ENCODE measurements around the gene STIMATE. TPM values are rescaled to one million over a fixed set of nuclear protein-coding genes. Genes with fewer than 3 reads are reported as not detected.

STIMATE gene
- polyA plus RNA-seq, 1 donor from 2014 or later, result 14.6 TPM

DNA sequence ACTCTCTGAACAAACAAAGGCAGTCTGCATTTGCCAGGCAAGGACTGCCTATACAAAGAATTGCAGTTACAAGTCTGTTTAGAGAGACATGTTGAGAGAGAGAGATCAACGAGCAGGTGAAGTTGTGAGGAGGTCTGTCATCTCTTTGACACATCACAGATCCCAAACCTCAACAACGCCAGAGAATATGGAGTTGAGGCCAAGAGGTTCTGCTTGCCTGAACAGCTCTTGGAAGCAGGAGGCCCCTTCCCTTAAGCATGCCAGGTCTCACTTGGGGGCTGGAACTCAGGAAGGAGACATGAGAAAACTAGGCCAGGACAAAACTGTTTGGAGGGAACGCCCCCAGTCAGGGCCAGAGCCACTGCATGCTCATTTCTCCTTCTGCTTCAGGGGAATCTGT, 40.2 kb downstream of the STIMATE start:
- Histone ChIP-seq H3K9me2 (ENCODE audit: insufficient read depth, low read length) (no peaks in the 10 kb centered on the region), H3F3A (ENCODE audit: insufficient read depth, low read length, poor library complexity, severe bottlenecking) (no peaks in the 10 kb centered on the region), H3K36me3 (ENCODE audit: insufficient read depth, low read length) (no peaks in the 10 kb centered on the region), H3K4me3 (ENCODE audit: low read length) (no peak overlapping the region), H3K27ac (ENCODE audit: low read length) (no peak overlapping the region), H2AFZ (ENCODE audit: low read depth, low read length) (no peak overlapping the region), H3K27me3 (ENCODE audit: insufficient read depth, low read depth, low read length) (no peaks in the 10 kb centered on the region), H3K79me2 (replicated peaks; ENCODE audit: insufficient read depth, low read length) (no peaks in the 10 kb centered on the region), H3K9me3 (ENCODE audit: low read length) (no peaks in the 10 kb centered on the region), H4K20me1 (ENCODE audit: insufficient read depth) (no peaks in the 10 kb centered on the region), H3K9ac (ENCODE audit: low read length) (no peak overlapping the region), H3K4me2 (ENCODE audit: low read length) (no peak overlapping the region)
- TF ChIP-seq SMC3 (conservative IDR thresholded peaks at IDR 0.05; ENCODE audit: poor library complexity) (no peak), RAD21 (conservative IDR thresholded peaks at IDR 0.05) (no peak), POLR2AphosphoS5 (IDR thresholded peaks at IDR 0.05) (no peak), TAF1 (IDR thresholded peaks at IDR 0.05; ENCODE audit: low read depth) (no peak), EP300 (conservative IDR thresholded peaks at IDR 0.05; ENCODE audit: poor library complexity, severe bottlenecking) (no peak), MXI1 (conservative IDR thresholded peaks at IDR 0.05; ENCODE audit: poor library complexity, severe bottlenecking) (no peak), EZH2 (IDR thresholded peaks at IDR 0.05; ENCODE audit: borderline replicate concordance, insufficient read depth, low read length, poor library complexity, severe bottlenecking) (no peak)
- TF ChIP-seq, protein P1, sequence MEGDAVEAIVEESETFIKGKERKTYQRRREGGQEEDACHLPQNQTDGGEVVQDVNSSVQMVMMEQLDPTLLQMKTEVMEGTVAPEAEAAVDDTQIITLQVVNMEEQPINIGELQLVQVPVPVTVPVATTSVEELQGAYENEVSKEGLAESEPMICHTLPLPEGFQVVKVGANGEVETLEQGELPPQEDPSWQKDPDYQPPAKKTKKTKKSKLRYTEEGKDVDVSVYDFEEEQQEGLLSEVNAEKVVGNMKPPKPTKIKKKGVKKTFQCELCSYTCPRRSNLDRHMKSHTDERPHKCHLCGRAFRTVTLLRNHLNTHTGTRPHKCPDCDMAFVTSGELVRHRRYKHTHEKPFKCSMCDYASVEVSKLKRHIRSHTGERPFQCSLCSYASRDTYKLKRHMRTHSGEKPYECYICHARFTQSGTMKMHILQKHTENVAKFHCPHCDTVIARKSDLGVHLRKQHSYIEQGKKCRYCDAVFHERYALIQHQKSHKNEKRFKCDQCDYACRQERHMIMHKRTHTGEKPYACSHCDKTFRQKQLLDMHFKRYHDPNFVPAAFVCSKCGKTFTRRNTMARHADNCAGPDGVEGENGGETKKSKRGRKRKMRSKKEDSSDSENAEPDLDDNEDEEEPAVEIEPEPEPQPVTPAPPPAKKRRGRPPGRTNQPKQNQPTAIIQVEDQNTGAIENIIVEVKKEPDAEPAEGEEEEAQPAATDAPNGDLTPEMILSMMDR (IDR thresholded peaks at IDR 0.05; ENCODE audit: poor library complexity, severe bottlenecking), result no peak
- TF ChIP-seq, protein P2, sequence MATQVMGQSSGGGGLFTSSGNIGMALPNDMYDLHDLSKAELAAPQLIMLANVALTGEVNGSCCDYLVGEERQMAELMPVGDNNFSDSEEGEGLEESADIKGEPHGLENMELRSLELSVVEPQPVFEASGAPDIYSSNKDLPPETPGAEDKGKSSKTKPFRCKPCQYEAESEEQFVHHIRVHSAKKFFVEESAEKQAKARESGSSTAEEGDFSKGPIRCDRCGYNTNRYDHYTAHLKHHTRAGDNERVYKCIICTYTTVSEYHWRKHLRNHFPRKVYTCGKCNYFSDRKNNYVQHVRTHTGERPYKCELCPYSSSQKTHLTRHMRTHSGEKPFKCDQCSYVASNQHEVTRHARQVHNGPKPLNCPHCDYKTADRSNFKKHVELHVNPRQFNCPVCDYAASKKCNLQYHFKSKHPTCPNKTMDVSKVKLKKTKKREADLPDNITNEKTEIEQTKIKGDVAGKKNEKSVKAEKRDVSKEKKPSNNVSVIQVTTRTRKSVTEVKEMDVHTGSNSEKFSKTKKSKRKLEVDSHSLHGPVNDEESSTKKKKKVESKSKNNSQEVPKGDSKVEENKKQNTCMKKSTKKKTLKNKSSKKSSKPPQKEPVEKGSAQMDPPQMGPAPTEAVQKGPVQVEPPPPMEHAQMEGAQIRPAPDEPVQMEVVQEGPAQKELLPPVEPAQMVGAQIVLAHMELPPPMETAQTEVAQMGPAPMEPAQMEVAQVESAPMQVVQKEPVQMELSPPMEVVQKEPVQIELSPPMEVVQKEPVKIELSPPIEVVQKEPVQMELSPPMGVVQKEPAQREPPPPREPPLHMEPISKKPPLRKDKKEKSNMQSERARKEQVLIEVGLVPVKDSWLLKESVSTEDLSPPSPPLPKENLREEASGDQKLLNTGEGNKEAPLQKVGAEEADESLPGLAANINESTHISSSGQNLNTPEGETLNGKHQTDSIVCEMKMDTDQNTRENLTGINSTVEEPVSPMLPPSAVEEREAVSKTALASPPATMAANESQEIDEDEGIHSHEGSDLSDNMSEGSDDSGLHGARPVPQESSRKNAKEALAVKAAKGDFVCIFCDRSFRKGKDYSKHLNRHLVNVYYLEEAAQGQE (IDR thresholded peaks at IDR 0.05; ENCODE audit: borderline replicate concordance), result no peak

DNA sequence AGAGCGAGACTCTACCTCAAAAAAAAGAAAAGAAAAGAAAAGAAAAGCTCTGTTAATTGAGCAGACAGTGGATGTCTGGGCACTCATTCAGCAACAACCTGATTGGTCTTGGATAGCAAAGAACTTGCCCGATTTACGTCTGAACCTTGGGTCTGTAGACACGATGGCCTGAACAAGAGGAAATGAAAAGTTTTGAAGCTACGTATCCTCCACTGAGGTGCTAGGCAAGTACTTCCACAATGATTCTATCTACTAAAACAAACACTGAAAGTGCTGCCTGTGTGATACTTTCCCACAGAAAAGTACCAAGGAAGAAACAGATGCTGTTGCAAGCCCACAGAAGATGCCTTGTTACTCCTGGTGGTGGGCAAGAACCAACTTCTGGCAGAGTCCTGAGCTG, 40.7 kb downstream of the STIMATE start:
- Histone ChIP-seq H3K27ac (ENCODE audit: low read length) (no peak overlapping the region), H3K9me2 (ENCODE audit: insufficient read depth, low read length) (no peaks in the 10 kb centered on the region), H3K4me2 (ENCODE audit: low read length) (no peak overlapping the region), H3K9ac (ENCODE audit: low read length) (no peak overlapping the region), H2AFZ (ENCODE audit: low read depth, low read length) (no peak overlapping the region), H3K4me3 (ENCODE audit: low read length) (no peak overlapping the region), H3K27me3 (ENCODE audit: insufficient read depth, low read depth, low read length) (no peaks in the 10 kb centered on the region), H3F3A (ENCODE audit: insufficient read depth, low read length, poor library complexity, severe bottlenecking) (no peaks in the 10 kb centered on the region), H3K36me3 (ENCODE audit: insufficient read depth, low read length) (no peaks in the 10 kb centered on the region), H4K20me1 (ENCODE audit: insufficient read depth) (no peaks in the 10 kb centered on the region), H3K9me3 (ENCODE audit: low read length) (no peaks in the 10 kb centered on the region), H3K79me2 (replicated peaks; ENCODE audit: insufficient read depth, low read length) (no peaks in the 10 kb centered on the region)
- TF ChIP-seq SMC3 (conservative IDR thresholded peaks at IDR 0.05; ENCODE audit: poor library complexity), result no peak

DNA sequence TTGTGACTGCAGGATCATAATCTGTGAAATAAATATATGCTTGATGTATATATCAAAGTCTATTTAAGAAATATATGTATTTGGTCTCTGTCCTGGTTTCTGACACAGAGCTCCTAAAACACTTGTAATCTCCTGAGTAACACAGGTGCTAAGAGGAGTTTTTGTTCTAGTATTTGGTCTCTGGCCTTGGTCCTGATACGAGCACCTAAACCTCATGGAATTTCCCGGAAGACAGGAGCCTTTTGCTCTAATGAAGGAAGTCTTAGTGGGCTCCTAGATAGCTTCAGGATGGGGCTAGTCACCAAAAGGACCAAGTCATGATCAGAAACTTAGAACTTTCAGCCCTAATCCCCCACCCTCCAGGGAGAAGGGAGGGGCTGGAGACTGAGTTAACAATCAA, 43.3 kb downstream of the STIMATE start:
- Histone ChIP-seq H3K36me3 (ENCODE audit: insufficient read depth, low read length) (no peaks in the 10 kb centered on the region), H3K27ac (ENCODE audit: low read length) (no peak overlapping the region)
- TF ChIP-seq EP300 (conservative IDR thresholded peaks at IDR 0.05; ENCODE audit: poor library complexity, severe bottlenecking) (no peak), POLR2AphosphoS5 (IDR thresholded peaks at IDR 0.05) (no peak), RAD21 (conservative IDR thresholded peaks at IDR 0.05) (no peak), MXI1 (conservative IDR thresholded peaks at IDR 0.05; ENCODE audit: poor library complexity, severe bottlenecking) (no peak), EZH2 (IDR thresholded peaks at IDR 0.05; ENCODE audit: borderline replicate concordance, insufficient read depth, low read length, poor library complexity, severe bottlenecking) (no peak), TAF1 (IDR thresholded peaks at IDR 0.05; ENCODE audit: low read depth) (no peak), SMC3 (conservative IDR thresholded peaks at IDR 0.05; ENCODE audit: poor library complexity) (no peak)
- TF ChIP-seq, protein P2 (IDR thresholded peaks at IDR 0.05; ENCODE audit: borderline replicate concordance), result no peak
- TF ChIP-seq, protein P1 (IDR thresholded peaks at IDR 0.05; ENCODE audit: poor library complexity, severe bottlenecking), result no peak

More for the DNA sequence above, 43.3 kb downstream of the STIMATE start:
- Histone ChIP-seq H3K4me2 (ENCODE audit: low read length) (no peak overlapping the region), H3K9me3 (ENCODE audit: low read length) (no peaks in the 10 kb centered on the region), H2AFZ (ENCODE audit: low read depth, low read length) (no peak overlapping the region), H3K27me3 (ENCODE audit: insufficient read depth, low read depth, low read length) (no peaks in the 10 kb centered on the region), H3K79me2 (replicated peaks; ENCODE audit: insufficient read depth, low read length) (no peaks in the 10 kb centered on the region), H3K4me3 (ENCODE audit: low read length) (no peak overlapping the region), H3K9ac (ENCODE audit: low read length) (no peak overlapping the region), H3K9me2 (ENCODE audit: insufficient read depth, low read length) (no peaks in the 10 kb centered on the region), H3F3A (ENCODE audit: insufficient read depth, low read length, poor library complexity, severe bottlenecking) (no peaks in the 10 kb centered on the region), H4K20me1 (ENCODE audit: insufficient read depth) (no peaks in the 10 kb centered on the region)

All from neural cell (in vitro differentiated cells).